GM18861 (cell line): Measurements from ENCODE around the gene RNF4.
A peak's percentile ranks its signal among the peaks of the same experiment; 100 is the strongest.
"Not testable (repeated sequence)": the region's sequence is repeated elsewhere in the genome, so short reads cannot be mapped to it uniquely, and the experiment has no call there.

Experiments
- ATAC-seq: cut with Tn5 transposase; IDR thresholded peaks from one replicate; pipeline ENCODE4 v1.9.1; 2021; ENCODE audit not compliant: unreplicated experiment

The RNF4 gene, protein sequence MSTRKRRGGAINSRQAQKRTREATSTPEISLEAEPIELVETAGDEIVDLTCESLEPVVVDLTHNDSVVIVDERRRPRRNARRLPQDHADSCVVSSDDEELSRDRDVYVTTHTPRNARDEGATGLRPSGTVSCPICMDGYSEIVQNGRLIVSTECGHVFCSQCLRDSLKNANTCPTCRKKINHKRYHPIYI

DNA sequence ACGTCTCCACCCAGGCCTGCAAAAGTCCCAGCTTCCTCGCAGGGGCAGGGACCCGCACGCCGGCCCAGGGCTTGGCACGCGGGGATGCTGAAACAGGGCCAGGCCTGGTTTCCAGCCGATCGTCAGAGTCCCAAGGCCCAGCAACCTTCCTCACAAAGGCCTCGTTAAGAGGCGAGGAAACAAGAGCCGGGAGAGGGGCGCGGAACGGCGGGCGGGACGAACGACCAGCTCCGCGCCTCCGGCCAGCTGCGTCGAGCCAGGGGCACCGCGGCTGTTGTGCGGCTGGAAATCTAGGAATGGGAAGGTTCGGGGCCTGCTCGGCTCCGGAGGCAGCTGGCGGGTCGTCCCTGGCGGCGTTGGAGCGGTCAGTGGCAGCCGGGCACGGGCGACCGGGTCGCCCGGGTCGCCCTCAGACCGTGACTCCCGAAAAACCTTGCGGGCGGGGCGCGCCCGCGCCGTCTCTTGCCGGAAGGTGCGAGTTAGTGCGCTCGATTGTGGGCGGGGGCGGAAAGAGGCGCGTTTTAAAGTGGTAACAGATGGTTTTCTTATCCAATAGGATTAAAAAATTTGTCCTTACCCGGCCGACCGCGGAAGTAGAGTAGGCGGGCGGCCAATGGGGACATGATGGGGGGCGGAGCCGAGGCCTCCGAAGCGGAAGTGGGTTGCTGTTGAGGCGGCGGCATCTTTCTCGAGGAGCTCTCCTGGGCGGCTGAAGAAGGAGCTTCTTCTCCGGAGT lies at the start of gene RNF4:
Gene RNF4 (plus strand): TSS at position 651 of the 736 bp plus-strand sequence. CDS start 21,388 bp downstream, outside the sequence.
- peak; percentile 61 for ATAC-seq

DNA sequence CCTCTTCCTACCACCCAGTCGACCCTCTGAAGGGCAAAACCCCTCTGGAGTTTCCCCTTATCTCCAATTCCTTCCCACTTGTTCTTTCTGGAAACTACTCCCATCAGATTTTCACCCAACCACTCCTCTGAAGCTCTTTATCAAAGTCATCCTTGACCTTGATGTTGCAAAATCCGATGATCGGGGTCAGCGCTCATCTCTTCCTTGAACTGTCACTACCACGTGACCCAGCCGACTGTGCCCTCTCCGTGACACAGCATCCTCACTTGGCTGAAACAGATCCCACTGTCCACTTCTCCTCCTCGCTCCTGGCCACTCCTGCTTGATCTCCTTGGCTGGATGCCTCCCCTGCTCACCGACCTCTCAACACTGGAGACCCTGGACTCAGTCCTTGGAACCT lies 49.1 kb upstream of the RNF4 start:
- ATAC-seq, result no peak

DNA sequence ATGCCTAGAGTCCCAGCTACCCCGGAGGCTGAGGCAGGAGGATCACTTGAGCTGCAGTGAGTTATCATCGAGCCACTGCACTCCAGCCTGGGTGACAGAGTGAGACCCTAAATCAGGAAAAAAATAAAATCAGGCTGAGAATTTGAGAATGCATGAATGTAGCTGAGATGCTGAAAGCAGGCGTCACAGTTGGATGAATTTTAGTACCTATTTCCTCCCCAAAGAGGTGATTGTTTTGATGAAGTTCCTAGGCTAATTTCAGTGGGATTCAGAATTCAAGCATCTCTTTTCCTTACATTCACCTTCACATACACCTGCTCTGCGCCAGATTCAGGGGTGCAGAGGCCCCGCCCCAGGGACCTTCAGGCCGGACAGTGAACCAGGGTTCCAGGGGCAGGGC lies 47.0 kb upstream of the RNF4 start:
- no peak for ATAC-seq

DNA sequence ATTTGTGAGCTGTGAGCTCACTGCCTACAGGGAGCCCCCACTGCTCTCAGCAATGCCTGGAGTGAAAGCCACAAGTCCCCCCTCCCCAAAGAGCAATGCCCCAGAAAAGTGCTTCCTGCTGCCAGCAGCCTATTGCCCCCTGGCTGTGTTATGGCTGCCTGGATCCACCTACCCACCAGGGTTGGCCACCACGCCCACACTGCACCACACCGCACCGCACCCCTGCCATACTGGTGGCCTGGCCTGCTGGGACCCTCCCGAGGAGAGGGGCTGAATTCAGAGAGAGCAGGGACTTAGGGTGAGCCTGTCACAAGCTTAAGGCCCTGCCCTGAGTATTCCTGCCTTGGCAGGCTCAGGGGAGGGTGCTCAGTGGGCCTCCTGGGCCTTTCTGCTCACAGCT lies 45.8 kb upstream of the RNF4 start:
- ATAC-seq, result no peak

DNA sequence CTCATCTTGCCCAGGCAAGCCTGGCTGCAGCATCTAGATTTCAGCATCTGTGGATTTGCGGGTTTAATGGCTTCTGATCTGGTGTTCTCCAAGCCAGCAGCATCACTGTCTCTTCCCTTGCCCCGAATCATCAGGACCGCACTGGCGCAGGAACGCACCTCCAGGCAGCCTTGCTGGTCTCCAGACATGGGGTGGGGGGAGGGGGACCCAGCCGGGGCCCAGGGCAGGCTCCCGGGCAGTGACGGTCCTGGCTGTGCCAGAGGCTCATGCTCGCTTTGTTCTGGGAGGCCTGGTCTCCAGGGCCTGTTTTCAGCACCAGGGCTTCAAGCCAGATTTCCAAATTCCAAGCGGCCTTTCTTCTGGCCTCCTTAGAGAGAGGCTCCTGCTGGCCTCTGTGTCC lies 45.2 kb upstream of the RNF4 start:
- no peak for ATAC-seq

DNA sequence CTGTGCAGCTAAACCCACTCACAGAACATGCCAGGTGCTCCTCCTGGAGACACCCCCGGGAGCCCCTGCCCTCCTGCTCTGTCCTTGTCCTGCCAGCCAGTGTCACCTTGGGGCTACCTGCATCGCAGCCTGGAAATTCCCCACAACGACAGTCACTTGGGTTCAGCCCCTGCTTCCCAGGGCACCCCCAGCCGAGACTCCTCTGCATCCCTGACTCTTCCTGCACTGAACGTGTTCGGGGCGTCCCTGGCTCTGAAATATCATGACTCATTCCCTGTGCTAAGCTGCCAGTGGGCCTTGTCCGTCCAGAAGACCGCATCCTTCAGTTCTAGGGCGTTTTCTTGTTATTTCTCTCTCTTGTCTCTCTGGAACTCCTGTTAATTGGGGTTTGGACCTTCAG lies 44.3 kb upstream of the RNF4 start:
- no peak for ATAC-seq

DNA sequence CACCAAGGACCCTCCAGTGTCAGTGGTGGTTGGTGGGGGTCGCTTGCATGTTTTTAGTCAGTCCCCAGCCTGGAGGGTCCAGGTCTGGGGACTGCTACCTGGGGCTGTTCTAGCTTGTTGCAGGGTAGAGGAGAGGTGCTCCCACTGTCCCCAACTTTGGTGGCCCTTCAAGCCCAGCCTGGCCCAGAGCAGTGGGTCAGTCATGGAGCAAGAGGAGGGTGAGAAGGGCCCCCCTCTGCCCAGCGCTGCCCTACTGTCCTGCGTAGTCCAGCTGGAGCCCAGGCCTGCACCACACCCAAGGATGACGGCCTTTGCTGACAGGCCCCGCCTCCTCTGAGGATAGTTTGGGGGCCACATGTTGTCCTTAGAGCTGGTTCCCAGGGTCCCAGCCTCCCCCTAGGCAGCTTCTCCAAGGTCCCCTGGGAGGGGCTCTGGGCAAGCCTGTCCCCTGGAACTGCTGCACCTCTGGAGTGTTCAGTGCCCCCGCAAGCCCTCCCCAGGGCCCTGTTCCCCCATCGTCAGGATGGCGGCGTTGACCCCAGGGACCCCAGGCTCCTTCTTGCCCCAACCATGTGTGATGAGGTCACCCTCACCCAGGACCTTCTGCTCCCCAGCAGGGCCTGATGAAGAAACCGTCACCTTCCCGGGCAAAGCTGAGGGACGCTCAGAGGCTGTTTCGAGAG lies 43.4 kb upstream of the RNF4 start:
- ATAC-seq, result no peak

DNA sequence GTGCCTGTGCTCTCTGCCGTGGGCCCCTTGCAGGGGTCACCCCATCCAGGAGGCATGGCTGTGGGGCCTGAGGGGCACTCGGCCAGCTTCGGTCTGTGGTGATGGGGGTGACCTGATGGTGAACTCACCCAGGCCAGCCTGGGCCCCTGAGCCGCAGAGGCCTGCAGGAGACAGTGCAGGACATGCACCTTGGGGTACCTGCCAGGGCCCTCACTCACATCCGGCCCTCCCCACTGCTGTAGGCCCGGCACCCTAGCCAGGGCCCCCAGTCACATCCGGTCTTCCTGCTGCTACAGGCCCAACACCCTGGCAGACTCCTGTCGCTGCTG lies 42.9 kb upstream of the RNF4 start:
- ATAC-seq, result no peak

DNA sequence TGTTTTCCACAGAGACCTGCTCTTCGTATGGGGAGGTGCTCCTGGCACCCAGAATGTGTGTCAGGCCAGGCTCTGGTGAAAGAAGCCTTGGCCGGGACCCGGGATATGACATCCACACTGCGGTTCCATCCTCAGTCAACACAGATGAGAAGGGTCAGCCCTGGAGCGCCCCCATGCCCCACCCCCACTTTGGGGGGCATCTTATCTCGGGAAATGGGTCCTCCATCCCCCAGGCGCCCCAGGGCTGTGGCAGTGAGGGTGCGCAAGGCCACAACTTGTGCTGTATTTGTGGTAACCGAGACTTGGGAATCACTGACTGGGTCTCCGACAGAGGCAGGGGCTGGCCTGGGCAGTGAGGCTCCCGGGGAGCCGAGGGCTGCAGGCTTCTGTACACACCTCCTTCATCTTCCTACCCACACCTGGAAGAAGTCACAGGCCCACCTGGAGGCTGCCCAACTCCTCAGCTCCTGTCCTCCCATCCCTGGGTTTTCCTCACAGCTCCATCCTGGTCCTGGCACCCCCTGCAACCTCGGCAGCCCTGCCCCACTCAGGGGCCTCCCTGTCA lies 42.1 kb upstream of the RNF4 start:
- ATAC-seq, result no peak

DNA sequence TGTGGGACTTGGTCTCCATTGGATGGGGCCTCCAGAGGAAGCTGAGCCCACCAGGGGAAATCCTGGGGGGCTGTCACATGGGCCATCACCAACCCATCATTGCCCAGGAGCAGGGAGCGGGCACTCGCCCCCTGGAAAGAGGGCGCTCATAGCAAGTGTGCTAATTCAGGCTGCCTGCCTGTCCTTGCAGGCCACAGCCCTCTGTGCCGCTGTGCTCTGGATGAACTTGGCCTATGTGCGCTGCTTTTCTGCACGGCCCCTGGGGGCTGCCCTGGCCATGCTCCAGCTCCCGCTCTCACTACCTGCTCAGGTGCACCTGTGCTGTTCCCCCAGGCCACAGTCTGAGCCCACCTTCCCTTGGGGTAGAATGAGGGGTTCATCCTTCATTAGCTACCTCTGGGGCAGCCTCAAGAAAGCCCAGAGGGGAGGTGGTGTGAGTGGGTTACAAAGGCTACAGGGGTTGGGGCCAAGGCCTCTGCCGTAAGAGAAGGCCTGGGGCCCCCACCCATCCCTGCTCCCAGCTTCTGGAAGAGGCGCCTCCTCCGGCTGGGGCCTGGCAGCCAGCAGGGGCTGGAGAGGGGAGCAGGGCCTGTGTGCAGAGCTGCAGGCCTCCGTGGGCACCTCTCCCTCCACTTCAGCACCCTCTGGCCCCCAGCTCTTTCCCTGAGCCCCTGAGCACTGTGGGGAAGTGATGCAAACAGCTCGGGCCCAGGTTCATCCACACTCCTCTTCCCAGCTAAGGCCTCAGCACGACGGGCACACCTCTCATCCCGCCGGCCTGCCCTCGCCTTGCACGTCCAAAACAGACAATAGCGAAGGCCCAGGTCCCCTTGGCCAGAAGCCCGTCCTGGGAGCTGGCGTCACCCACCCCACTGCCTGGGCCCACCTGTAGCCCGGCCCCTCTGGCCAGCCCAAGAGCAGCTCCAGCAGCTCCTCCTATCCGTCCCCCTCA lies 41.2 kb upstream of the RNF4 start:
- ATAC-seq, result no peak

DNA sequence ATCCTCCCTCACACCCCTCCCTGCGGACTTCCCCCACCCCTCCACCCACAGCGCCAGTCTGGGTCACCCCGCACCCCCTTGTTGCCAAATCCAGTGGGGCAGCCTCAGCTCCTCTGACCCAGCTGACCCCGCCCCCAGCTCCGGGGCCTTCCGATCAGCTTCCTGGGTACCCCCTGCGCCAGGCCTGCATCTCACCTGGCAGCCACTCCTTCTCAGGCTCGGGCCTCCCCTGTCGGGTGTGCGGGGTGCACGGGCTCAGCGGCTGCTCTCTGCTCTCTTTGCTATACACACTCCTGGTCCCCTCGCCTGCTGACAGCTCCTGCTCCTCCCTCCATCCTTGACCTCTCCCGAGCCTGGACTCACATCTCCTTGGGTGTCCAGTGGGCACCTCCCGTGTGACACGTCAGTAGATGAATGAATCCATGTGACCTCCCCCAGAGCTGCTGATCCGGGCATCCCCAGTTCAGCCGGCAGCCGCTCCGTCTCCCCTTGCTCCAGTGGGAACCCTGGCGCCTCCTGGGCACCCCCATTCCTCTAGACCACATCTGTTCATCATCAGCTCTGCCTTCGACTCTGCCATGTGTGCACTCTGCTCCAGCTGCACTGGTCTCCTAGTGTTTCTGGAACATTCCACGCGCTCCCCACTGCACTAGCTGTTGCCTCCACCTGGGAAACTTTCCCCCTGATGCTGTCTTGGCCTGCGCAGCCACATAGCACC lies 40.3 kb upstream of the RNF4 start:
- ATAC-seq, result no peak

DNA sequence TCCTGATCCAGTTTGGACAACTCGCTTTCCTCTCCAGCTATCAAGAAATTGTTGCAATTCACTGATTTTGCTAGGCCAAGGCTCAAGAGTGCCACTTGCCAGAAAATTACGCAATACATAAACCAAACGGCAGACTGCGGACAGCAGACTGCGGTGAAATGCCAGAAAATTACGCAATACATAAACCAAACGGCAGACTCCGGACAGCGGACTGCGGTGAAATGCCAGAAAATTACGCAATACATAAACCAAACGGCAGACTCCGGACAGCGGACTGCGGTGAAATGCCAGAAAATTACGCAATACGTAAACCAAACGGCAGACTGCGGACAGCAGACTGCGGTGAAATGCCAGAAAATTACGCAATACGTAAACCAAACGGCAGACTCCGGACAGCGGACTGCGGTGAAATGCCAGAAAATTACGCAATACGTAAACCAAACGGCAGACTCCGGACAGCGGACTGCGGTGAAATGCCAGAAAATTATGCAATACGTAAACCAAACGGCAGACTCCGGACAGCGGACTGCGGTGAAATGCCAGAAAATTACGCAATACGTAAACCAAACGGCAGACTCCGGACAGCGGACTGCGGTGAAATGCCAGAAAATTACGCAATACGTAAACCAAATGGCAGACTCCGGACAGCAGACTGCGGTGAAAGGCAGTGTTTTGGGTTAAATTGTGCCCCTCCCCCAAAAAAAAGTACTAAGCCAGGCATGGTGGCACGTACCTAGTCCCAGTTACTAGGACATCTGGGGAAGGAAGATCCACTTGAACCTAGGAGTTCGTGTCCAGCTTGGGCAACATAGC lies 38.8 kb upstream of the RNF4 start:
- ATAC-seq, result not testable (repeated sequence)

DNA sequence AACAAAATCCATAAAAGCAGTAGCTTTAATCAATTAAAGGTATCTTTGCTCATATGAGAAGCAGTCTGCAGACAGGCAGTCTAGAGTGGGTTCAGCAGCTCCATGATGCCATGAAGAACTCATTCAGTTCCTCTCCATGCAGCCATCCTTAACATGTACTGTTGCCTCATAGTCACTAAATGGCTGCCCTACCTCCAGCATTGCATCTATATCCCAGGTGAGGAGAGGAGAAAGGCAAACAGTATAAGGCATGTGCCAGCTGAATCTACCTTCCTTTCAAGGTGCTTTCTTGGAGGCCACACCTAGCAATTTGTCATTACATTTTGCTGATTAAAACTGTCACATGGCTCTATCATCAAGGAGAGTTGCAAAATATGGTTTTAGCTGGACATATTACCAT lies 36.9 kb upstream of the RNF4 start:
- ATAC-seq, result no peak

DNA sequence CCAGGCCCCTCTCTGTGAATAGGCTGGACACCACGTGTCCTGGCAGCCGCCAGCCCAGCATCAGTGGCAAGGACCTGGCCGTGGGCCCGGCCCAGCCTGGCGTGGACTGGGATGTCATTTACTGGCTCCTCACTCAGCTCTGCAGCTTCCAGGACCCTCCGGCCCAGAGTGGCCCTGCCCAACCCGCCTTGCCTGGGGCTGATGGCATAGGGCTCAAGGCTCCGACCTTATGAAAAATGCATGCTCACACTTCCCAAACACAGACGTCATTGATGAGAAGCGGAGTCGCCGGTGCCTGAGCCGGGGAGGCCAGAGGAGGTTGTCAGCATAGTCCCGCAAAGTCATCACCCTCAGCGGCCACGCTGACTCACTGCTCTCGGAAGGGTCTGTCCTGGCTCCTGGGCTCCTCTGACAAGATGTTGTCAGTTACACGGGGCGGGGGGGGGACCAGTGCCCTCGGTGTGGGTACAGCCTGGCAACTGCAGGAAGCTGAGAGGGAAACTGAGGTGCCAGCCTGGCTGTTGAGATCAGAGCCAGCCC lies 35.8 kb upstream of the RNF4 start:
- ATAC-seq, result no peak

DNA sequence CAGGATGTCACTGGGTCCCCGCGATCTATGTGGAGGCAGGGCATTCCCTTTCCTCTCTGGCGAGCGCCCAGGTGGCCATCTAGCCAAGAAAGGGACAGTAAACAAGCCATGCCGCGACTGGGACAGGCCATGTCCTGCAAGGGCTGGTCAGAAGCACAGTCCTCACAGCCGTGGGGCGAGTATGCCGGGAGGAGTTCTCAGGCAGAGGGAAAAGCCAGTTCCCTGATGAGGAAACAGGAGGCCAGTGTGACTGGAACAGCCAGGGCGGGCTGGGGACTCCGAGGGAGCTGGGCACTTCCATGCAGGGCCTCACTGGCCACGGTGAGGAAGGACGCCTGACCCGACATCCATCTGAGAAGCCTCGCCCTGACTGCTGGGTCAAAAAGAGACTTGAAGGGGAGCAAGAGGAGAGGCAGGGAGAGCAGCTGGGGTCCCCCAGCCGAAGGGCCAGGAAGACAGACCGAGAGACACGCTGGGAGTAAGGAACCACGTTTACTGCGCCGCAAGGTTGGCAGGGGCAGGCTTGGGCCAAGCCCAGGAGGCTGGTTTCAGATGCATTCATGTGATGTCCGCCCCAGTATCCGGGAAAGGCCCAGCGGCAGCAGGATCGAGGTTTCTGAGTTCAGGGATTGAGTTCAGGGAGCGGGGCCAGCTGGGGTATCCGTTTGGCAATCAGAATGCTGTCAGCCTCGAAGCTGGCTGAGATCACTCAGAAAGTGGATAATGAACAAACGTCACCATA lies 35.1 kb upstream of the RNF4 start:
- ATAC-seq, result no peak

DNA sequence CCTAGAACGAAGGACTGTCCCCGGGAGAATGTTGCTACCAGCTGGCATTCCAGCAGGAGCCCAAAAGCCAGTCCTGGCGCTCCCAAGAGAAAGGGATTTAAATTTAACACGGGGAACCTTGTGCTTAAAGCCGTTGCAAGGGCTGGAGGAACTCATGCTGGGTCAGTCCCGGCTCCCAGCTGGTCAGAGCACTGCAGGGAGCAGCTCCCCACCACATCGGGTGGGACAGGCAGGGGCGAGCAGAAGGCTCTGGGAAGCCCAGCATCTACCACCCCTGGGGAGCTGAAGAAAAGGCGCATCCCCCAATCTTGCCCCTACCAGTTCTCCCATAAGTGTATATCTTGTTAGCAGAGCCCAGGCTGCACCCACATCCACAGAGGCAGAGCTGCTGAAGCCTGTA lies 34.5 kb upstream of the RNF4 start:
- no peak for ATAC-seq

DNA sequence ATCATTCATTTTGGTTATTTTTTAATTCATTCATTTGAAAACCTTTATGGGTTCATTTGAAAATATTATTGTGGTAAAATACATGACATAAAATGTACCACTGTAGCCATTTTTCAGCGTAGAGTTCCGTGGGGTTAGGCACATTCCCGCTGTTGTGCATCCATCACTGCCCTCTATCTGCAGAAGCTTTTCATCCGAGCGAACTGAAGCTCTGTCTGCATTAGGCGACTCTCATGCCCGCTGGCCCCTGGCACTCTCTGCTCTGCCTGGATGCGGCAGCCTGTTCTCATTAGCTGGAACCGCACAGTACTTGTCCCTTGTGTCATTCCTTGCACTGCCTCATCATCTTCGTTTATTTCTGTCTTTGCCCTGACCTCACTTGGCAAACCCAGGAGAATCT lies 32.6 kb upstream of the RNF4 start:
- ATAC-seq, result no peak

DNA sequence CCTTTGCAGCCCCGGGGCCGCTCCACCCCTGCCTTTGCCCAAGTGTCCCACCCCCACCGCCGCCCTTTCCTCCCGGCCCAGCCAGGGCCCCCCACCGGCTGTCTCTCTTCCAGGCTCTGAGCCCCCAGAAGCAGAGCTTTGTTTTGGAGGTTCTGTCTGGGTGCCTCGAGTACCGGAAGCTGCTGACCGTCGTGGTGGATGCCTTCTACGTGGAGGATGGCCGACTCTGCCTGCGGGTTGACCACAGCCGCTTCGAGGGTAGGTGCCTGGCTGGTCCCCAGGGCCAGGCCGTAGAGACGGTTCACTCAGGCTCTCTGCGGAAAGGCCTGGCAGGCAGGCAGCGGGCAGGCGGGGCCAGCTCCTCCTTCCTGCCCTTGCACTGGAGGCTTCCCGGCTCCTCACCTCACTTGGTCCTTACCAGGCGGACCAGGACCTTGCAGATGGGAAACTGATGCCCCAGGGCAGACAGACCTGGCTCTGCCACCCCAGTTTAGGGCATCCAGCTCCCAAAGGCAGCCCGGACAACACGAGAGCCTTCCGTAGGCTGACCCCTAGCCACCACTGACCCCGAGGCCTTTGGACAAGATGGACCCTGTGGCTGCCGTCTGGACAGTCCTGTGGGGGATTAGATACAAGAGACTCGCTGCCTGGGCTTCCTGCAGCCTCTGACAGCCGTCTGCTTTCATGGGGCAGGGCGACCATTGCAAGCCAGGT lies 32.0 kb upstream of the RNF4 start:
- ATAC-seq, result no peak
